Activated T-cell treated with anti-CD3 and anti-CD28 coated beads, Interleukin-2, amount 50 U/mL, for 4 hours (primary cell): ENCODE measurements around the gene SLC35F1. TPM values are rescaled to one million over a fixed set of nuclear protein-coding genes. Genes with fewer than 3 reads are reported as not detected.

Experiments used
- ATAC-seq, 2 donors: fragments of 200-7000 bp; cut with Tn5 transposase; one replicate each; pipeline ENCODE4 v1.10.0; 2021
- DNase-seq: peaks from one replicate; pipeline ENCODE4 v3.0.0-alpha.2; 2020
- H3K27me3 Mint-ChIP-seq: one replicate; pipeline ENCODE4 v1.8.0; 2021; ENCODE audit warnings: low read depth, mixed read lengths
- H3K36me3 Mint-ChIP-seq: one replicate; pipeline ENCODE4 v1.8.0; 2022; ENCODE audit warnings: mixed read lengths; ENCODE audit not compliant: insufficient read depth
- H3K4me1 Mint-ChIP-seq: one replicate; pipeline ENCODE4 v1.8.0; 2021; ENCODE audit warnings: low read depth, mixed read lengths
- H3K4me3 Mint-ChIP-seq: one replicate; pipeline ENCODE4 v1.8.0; 2021; ENCODE audit warnings: mild to moderate bottlenecking, moderate library complexity, mixed read lengths
- H3K9me3 Mint-ChIP-seq: one replicate; pipeline ENCODE4 v1.8.0; 2021; ENCODE audit warnings: mixed read lengths
- total RNA-seq, 3 donors: library from RNA; stranded (reverse); gene quantifications; one replicate each; pipeline ENCODE4 v1.2.1, GENCODE V29; 2021

Gene SLC35F1
- total RNA-seq, 3 donors from 2014 or later: 0.13 to 0.27 (median 0.21) TPM

DNA sequence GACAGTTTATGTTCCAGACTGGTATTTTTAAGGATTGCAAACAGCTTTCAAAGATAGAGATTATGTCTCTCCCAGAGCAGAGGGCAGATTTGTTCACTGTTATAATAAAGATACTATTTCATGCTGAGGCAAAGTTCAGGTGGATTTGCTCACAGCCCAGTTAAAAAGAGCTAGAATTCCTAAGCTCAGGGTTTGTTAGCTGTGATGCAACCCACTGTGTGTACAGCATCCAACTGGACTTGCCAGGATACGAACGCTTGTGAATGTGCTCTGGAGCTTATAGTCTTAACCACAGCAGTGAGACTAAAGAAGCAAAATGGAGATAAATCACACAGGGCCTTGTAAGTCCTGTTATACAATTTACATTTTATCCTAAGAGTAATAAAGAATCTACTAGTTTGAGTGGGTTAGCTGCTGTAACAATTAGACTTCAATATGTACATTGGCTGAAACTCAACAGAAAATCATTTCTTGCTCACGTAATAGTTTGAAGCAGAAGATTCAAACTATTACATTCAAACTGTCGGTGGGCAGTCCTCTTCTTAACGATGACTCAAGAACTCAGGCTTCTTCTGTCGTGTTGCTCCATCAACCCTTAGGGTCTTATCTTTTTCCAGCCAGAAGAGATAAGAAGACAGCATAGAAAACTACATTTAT lies 437.1 kb downstream of the SLC35F1 start:
- peaks cover 39% of the 10 kb centered on the region for H3K9me3 Mint-ChIP-seq
- ATAC-seq (no peak), DNase-seq (no peak)
- peaks cover 7% of the 10 kb centered on the region for H3K36me3 Mint-ChIP-seq
- no peaks in the 10 kb centered on the region for H3K27me3 Mint-ChIP-seq
- H3K4me1 Mint-ChIP-seq: no peaks in the 10 kb centered on the region
- no peak overlapping the region for H3K4me3 Mint-ChIP-seq

DNA sequence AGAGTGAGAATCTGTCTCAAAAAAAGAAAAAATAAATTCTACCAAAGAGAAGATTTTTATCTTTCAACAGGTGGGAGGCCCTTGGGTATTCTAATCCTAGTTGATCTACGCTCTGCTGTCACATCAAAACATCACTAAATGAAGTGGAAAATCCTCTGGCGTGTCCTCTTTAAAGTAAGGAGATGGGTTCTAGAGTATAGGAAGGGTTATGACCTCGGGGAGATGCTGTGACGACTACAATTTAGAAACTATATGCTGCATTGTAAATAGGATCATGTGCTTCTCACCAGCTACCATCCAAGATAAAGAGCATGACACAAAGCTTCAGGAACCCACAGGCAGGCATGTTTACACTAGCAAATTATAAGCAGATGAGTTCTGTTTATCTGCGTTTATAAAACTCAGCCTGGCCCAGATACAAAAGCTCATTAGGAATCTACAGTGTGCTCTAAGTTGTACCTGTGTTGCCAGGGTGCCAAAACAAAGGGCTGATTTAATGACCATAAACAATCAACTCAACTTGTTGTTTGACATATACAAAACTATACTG lies 443.9 kb downstream of the SLC35F1 start:
- ATAC-seq: no peak
- Mint-ChIP-seq H3K36me3 (no peaks in the 10 kb centered on the region), H3K4me1 (no peaks in the 10 kb centered on the region), H3K4me3 (no peak overlapping the region), H3K9me3 (peaks cover 7% of the 10 kb centered on the region), H3K27me3 (no peaks in the 10 kb centered on the region)
- DNase-seq: no peak

- no peak for ATAC-seq
- Mint-ChIP-seq H3K4me1 (no peaks in the 10 kb centered on the region), H3K36me3 (peaks cover 2% of the 10 kb centered on the region)
These were observed 446.5 kb downstream of the SLC35F1 start for GRCh38 chr6:118353564-118353963.

GRCh38 chr6:118354641-118355040 lies 447.6 kb downstream of the SLC35F1 start:
- Mint-ChIP-seq H3K9me3 (peaks cover 7% of the 10 kb centered on the region), H3K27me3 (no peaks in the 10 kb centered on the region), H3K4me3 (no peak overlapping the region), H3K36me3 (peaks cover 2% of the 10 kb centered on the region), H3K4me1 (no peaks in the 10 kb centered on the region)
- ATAC-seq (no peak), DNase-seq (no peak)

More at GRCh38 chr6:118353564-118353963, 446.5 kb downstream of the SLC35F1 start:
- H3K9me3 Mint-ChIP-seq: peaks cover 7% of the 10 kb centered on the region
- no peaks in the 10 kb centered on the region for H3K27me3 Mint-ChIP-seq
- DNase-seq: no peak
- H3K4me3 Mint-ChIP-seq: no peak overlapping the region

DNA sequence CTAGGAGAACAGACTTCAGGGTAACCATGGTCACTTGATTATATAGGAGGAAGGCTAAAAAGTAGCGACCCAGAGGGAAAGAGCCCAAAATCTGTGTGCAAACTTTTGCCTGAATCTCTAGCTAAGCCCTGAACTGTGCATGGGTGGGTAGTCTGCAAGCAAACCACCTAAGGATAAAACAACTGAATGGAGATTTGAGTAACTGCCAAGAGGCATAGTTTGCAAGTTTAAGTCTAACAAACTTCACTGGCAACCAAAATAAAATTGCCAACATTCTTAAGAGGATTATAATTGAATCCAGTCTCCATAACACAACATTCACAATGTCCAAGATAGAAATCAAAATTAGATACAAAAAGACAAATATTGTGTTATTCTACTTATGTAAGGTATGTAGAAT lies 449.0 kb downstream of the SLC35F1 start:
- DNase-seq (no peak), ATAC-seq (no peak)
- Mint-ChIP-seq H3K4me3 (no peak overlapping the region), H3K36me3 (peaks cover 2% of the 10 kb centered on the region), H3K9me3 (peaks cover 7% of the 10 kb centered on the region), H3K27me3 (no peaks in the 10 kb centered on the region), H3K4me1 (no peaks in the 10 kb centered on the region)

DNA sequence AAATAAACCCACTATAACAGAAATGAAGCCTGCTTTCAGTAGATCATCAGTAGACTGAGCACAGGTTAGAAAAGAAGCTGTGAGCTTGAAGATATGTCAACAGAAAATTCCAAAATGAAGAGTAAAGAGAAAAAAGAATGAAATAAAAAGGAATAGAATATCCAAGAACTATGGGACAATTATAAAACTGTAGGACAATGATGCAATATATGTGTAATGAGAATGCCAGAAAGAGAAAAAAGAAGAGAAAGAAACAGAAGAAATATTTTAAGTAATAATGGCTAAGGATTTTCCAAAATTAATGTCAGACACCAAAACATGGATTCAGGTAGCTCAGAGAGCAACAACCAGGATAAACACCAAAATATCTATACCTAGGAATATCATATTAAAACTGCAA lies 449.6 kb downstream of the SLC35F1 start:
- Mint-ChIP-seq H3K4me1 (no peaks in the 10 kb centered on the region), H3K4me3 (no peak overlapping the region), H3K36me3 (peaks cover 2% of the 10 kb centered on the region), H3K9me3 (peaks cover 7% of the 10 kb centered on the region), H3K27me3 (no peaks in the 10 kb centered on the region)
- no peak for ATAC-seq
- no peak for DNase-seq

Other genes starting within 250 kb of the SLC35F1 start
- 10 to 100 TPM; 74.2 to 81.9 (median 81.4) TPM for gene NUS1, start 231.8 kb upstream of the SLC35F1 start, total RNA-seq